Stomach (tissue), 9 donors: Measurements from ENCODE around the gene DDX5. TPM values are rescaled to one million over a fixed set of nuclear protein-coding genes. Genes with fewer than 3 reads are reported as not detected.

Experiments
- DNase-seq, 2 donors: peaks; one replicate each; pipeline versions ENCODE4 v3.0.0 to v3.0.0-alpha.2; 2013 to 2019
- H3K27ac ChIP-seq, 5 donors: fragments of 200-600 bp in 4 of 5; sonication (generic) in 4 of 5; one replicate each; pipeline ENCODE4 v1.5.1; 2013 to 2019; ENCODE audit warnings: mild to moderate bottlenecking in 1 of 5, moderate library complexity in 1 of 5
- H3K27me3 ChIP-seq, 3 donors: fragments of 200-600 bp; sonication (generic); one replicate each; pipeline ENCODE4 v1.5.1; 2017 to 2019; ENCODE audit warnings: mixed run types in 1 of 3
- H3K36me3 ChIP-seq, 4 donors: fragments of 200-600 bp; sonication (generic); 1 replicate in 3 of 4; 2 replicates in 1 of 4; pipeline ENCODE4 v1.5.1; 2016 to 2019
- H3K4me1 ChIP-seq, 4 donors: fragments of 200-600 bp; sonication (generic); one replicate each; pipeline ENCODE4 v1.5.1; 2016 to 2019
- H3K4me3 ChIP-seq, 4 donors: fragments of 200-600 bp; sonication (generic) in 3 of 4; one replicate each; pipeline ENCODE4 v1.5.1; 2016 to 2019; ENCODE audit warnings: mild to moderate bottlenecking in 1 of 4
- H3K9me3 ChIP-seq, 4 donors: fragments of 200-600 bp; sonication (generic); one replicate each; pipeline ENCODE4 v1.5.1; 2016 to 2019
- CTCF ChIP-seq, 7 experiments: fragments of 450-650 bp in 4 of 7; fragments of 200-600 bp in 3 of 7; sonication (generic) in 3 of 7; IDR thresholded peaks; one replicate each; pipeline ENCODE4 v1.5.1; 2016 to 2019; ENCODE audit warnings: antibody characterized with exemption in 7 of 7, control low read depth in 2 of 7, mild to moderate bottlenecking in 1 of 7
- EP300 ChIP-seq: sonication (generic); formaldehyde crosslinking; IDR thresholded peaks from one replicate; pipeline ENCODE4 v1.6.1; 2017; ENCODE audit warnings: antibody characterized with exemption
- POLR2A ChIP-seq, 4 donors: fragments of 450-650 bp; IDR thresholded peaks; one replicate each; pipeline ENCODE4 v1.6.1; 2016; ENCODE audit warnings: antibody characterized with exemption in 4 of 4, control low read depth in 2 of 4, mild to moderate bottlenecking in 1 of 4, moderate library complexity in 1 of 4
- POLR2AphosphoS5 ChIP-seq, 3 donors: sonication (generic); formaldehyde crosslinking; IDR thresholded peaks; one replicate each; pipeline ENCODE4 v1.6.1; 2016; ENCODE audit warnings: antibody characterized with exemption in 3 of 3
- whole genome bisulfite sequencing, 5 donors: extraction: QIAGEN DNeasy Blood & Tissue Kit in 3 of 5; methylation state at CpG; one replicate each; pipeline versions ENCODE4 v1.1.5 to v1.1.7; 2013 to 2018; 5-methylcytosine and 5-hydroxymethylcytosine counted together
- intact Hi-C: fragments of 100-400 bp; cut with DNase I; formaldehyde crosslinking; loops from one replicate; pipeline ENCODE4 v1.15.1; 2023; ENCODE audit warnings: low total_unique reads
- polyA plus RNA-seq, 3 donors: library from polyadenylated mRNA; stranded (reverse); fragments of 200-250 nt; gene quantifications; one replicate each; pipeline ENCODE4 v1.2.3, GENCODE V29; 2013
- total RNA-seq, 5 donors: library from RNA; depleted of rRNA; stranded (reverse); fragments of >200 nt; gene quantifications; one replicate each; pipeline versions ENCODE4 v1.1.0 to v1.2.3, GENCODE V29; 2014 to 2016
- donor health status: healthy with polysubstance abuse.
- donor health status: Bipolar disorder and iron deficiency.
- donor health status: healthy.

The DDX5 gene
- total and polyA plus RNA-seq, 8 donors: 208 to 1,284 (median 528) TPM

- Histone ChIP-seq H3K4me3 (peak overlapping the region; percentile 62 to 89 (median 86)), H3K4me1 (peaks cover 48 to 73% (median 60%) of the 10 kb centered on the region in 4 donors), H3K9me3 (no peaks in the 10 kb centered on the region), H3K36me3 (peaks cover 61 to 65% (median 63%) of the 10 kb centered on the region in 4 donors), H3K27me3 (no peaks in the 10 kb centered on the region), H3K27ac (peak overlapping the region in 4 of 5 donors; percentile 33 to 100 (median 99))
- WGBS, 5 donors: 41 to 59% (median 47%) methylated on average over 5 of the region's 5 CpGs
- DNase-seq: no peak
- TF ChIP-seq CTCF (IDR thresholded peaks at IDR 0.05) (no peak), POLR2A (IDR thresholded peaks at IDR 0.05) (no peak), POLR2AphosphoS5 (IDR thresholded peaks at IDR 0.05) (no peak), EP300 (no peak)
- intact Hi-C loops: no loop called here
Observed at GRCh38 chr17:64503341-64503740, 2.7 kb downstream of the DDX5 start.

- TF ChIP-seq CTCF (IDR thresholded peaks at IDR 0.05) (no peak), POLR2A (IDR thresholded peaks at IDR 0.05) (no peak), POLR2AphosphoS5 (IDR thresholded peaks at IDR 0.05) (no peak), EP300 (no peak)
- peak overlapping the region in 2 of 4 donors; percentile 62 to 89 for H3K4me3 ChIP-seq
- H3K27ac ChIP-seq: peak overlapping the region in 2 of 5 donors; percentile 100
Observed at GRCh38 chr17:64502809-64503208, 3.3 kb downstream of the DDX5 start.

GRCh38 chr17:64502021-64502420 lies 4.1 kb downstream of the DDX5 start:
- Histone ChIP-seq H3K27ac (peak overlapping the region in 3 of 5 donors; percentile 19 to 100 (median 24)), H3K4me1 (peaks cover 49 to 77% (median 65%) of the 10 kb centered on the region in 4 donors)
- intact Hi-C loops: no loop called here

More at GRCh38 chr17:64502809-64503208, 3.3 kb downstream of the DDX5 start:
- Histone ChIP-seq H3K4me1 (peaks cover 45 to 73% (median 60%) of the 10 kb centered on the region in 4 donors), H3K9me3 (no peaks in the 10 kb centered on the region), H3K36me3 (peaks cover 66 to 70% (median 68%) of the 10 kb centered on the region in 4 donors), H3K27me3 (no peaks in the 10 kb centered on the region)
- intact Hi-C loops: no loop called here
- WGBS, 5 donors: 45 to 75% (median 62%) methylated on average over 2 of the region's 2 CpGs
- no peak for DNase-seq

More at GRCh38 chr17:64502021-64502420, 4.1 kb downstream of the DDX5 start:
- H3K9me3 ChIP-seq: no peaks in the 10 kb centered on the region
- H3K36me3 ChIP-seq: peaks cover 68 to 74% (median 70%) of the 10 kb centered on the region in 4 donors
- peak overlapping the region in 2 of 4 donors; percentile 16 to 89 for H3K4me3 ChIP-seq
- TF ChIP-seq CTCF (IDR thresholded peaks at IDR 0.05) (no peak), POLR2A (IDR thresholded peaks at IDR 0.05) (no peak), POLR2AphosphoS5 (IDR thresholded peaks at IDR 0.05) (no peak), EP300 (no peak)
- no peaks in the 10 kb centered on the region for H3K27me3 ChIP-seq
- 48 to 68% (median 58%) methylated on average over 3 of the region's 3 CpGs for WGBS, 5 donors
- DNase-seq: no peak
